Endothelial cell of hepatic sinusoid (primary cell): ENCODE data around the gene CLEC16A.

Source experiments
- in situ Hi-C: cut with HindIII; loops from 2 replicates; pipeline ENCODE4 v1.10.0; 2017; ENCODE audit warnings: low sequenced_read_pairs

The CLEC16A gene

GRCh38 chr16:10944249-10945064, at the start of gene CLEC16A:
Gene CLEC16A (plus strand): TSS chr16:10944564. CDS start chr16:10944718, 154 bp downstream.
- in situ Hi-C loops: no loop called here

GRCh38 chr16:10895053-10895946, 49.1 kb upstream of the CLEC16A start:
- in situ Hi-C loops: no loop called here

- in situ Hi-C loops: no loop called here
These were observed 48.2 kb upstream of the CLEC16A start for GRCh38 chr16:10896165-10896564.

- in situ Hi-C loops: no loop called here
These were observed 47.6 kb upstream of the CLEC16A start for GRCh38 chr16:10896723-10897122.

- in situ Hi-C loops: no loop called here
These were observed 47.2 kb upstream of the CLEC16A start for GRCh38 chr16:10897134-10897533.

- in situ Hi-C loops: loop anchor here (5.0 kb wide), 1 partner anchor 386 kb away; no protein-coding TSS in a partner anchor
These were observed 41.4 kb upstream of the CLEC16A start for GRCh38 chr16:10902999-10903398.

- in situ Hi-C loops: loop anchor here (5.0 kb wide), 1 partner anchor 159 kb away; no protein-coding TSS in a partner anchor
These were observed 37.9 kb upstream of the CLEC16A start for GRCh38 chr16:10906482-10906881.

- in situ Hi-C loops: loop anchor here (5.0 kb wide), 1 partner anchor 160 kb away; no protein-coding TSS in a partner anchor
These were observed 37.2 kb upstream of the CLEC16A start for GRCh38 chr16:10906914-10907756.

GRCh38 chr16:10907757-10908045, 36.7 kb upstream of the CLEC16A start:
- in situ Hi-C loops: loop anchor here (5.0 kb wide), 1 partner anchor 160 kb away; no protein-coding TSS in a partner anchor

GRCh38 chr16:10911267-10911666, 33.1 kb upstream of the CLEC16A start:
- in situ Hi-C loops: no loop called here

- in situ Hi-C loops: no loop called here
These were observed 27.8 kb upstream of the CLEC16A start for GRCh38 chr16:10916534-10916933.

GRCh38 chr16:10918294-10919002, 25.9 kb upstream of the CLEC16A start:
- in situ Hi-C loops: no loop called here

- in situ Hi-C loops: no loop called here
These were observed 25.4 kb upstream of the CLEC16A start for GRCh38 chr16:10919003-10919351.

GRCh38 chr16:10920726-10921427, 23.5 kb upstream of the CLEC16A start:
- in situ Hi-C loops: no loop called here

GRCh38 chr16:10921536-10922327, 22.6 kb upstream of the CLEC16A start:
- in situ Hi-C loops: no loop called here

GRCh38 chr16:10922328-10923145, 21.8 kb upstream of the CLEC16A start:
- in situ Hi-C loops: no loop called here

GRCh38 chr16:10923146-10923649, 21.2 kb upstream of the CLEC16A start:
- in situ Hi-C loops: no loop called here
